PC-3 (cell line): Measurements from ENCODE around the gene CD164L2. TPM values are rescaled to one million over a fixed set of nuclear protein-coding genes. Genes with fewer than 3 reads are reported as not detected.
"Not testable (repeated sequence)": the region's sequence is repeated elsewhere in the genome, so short reads cannot be mapped to it uniquely, and the experiment has no call there.

ENCODE experiments used
- ATAC-seq: fragments of 200-7000 bp; cut with Tn5 transposase; 2 replicates; pipeline ENCODE4 v1.9.1; 2020; ENCODE audit warnings: mild to moderate bottlenecking, moderate library complexity
- BruUV-seq: library from RNA; stranded (reverse); fragments of 400-500 nt; replicated peaks from 2 replicates; lab custom pipeline; 2021; lab: Mats Ljungman, UMichigan
- CTCF ChIA-PET: fragments of 300-600 bp; sonication (Branson Sonifier 250); formaldehyde crosslinking; loops from one replicate; lab custom pipeline; 2022; ENCODE audit warnings: antibody characterized with exemption; lab: Charles Lee
- POLR2A ChIA-PET: fragments of 300-600 bp; sonication (Branson Sonifier 250); formaldehyde crosslinking; loops from one replicate; lab custom pipeline; 2022; ENCODE audit warnings: antibody characterized with exemption; ENCODE audit not compliant: unreplicated experiment; lab: Charles Lee
- DNase-seq: peaks from one replicate; pipeline ENCODE4 v3.0.0-alpha.2; 2015
- H2AFZ ChIP-seq: fragments of 300-600 bp; sonication (generic); 2 replicates; pipeline ENCODE4 v1.6.0; 2016; ENCODE audit warnings: antibody characterized with exemption, low read length
- H3F3A ChIP-seq: fragments of 300-600 bp; sonication (generic); one replicate; pipeline ENCODE4 v1.6.0; 2017; ENCODE audit warnings: antibody characterized with exemption, low read length, control low read depth, mild to moderate bottlenecking; ENCODE audit not compliant: unreplicated experiment
- H3K27ac ChIP-seq: fragments of 300-600 bp; sonication (generic); 2 replicates; pipeline ENCODE4 v1.5.1; 2016; ENCODE audit warnings: mild to moderate bottlenecking, low read length
- H3K27me3 ChIP-seq: fragments of 300-600 bp; sonication (generic); 2 replicates; pipeline ENCODE4 v1.6.1; 2016; ENCODE audit warnings: low read length, mixed read lengths
- H3K36me3 ChIP-seq: fragments of 300-600 bp; sonication (generic); 2 replicates; pipeline ENCODE4 v1.6.1; 2016; ENCODE audit warnings: low read depth, mixed run types, low read length, mixed read lengths
- H3K4me1 ChIP-seq: fragments of 300-600 bp; sonication (generic); 2 replicates; pipeline ENCODE4 v1.5.1; 2016; ENCODE audit warnings: low read length; ENCODE audit not compliant: insufficient read depth
- H3K4me2 ChIP-seq: fragments of 300-600 bp; sonication (generic); 2 replicates; pipeline ENCODE4 v1.6.0; 2016; ENCODE audit warnings: low read length
- H3K4me3 ChIP-seq: fragments of 300-600 bp; sonication (generic); 2 replicates; pipeline ENCODE4 v1.5.1; 2016; ENCODE audit warnings: mild to moderate bottlenecking, low read length, mixed read lengths
- H3K79me2 ChIP-seq: fragments of 300-600 bp; sonication (generic); 2 replicates; pipeline ENCODE4 v1.6.1; 2017; ENCODE audit warnings: low read length, mixed read lengths
- H3K9ac ChIP-seq: fragments of 300-600 bp; sonication (generic); 2 replicates; pipeline ENCODE4 v1.6.0; 2016; ENCODE audit warnings: mild to moderate bottlenecking, low read length
- H3K9me2 ChIP-seq: fragments of 300-600 bp; sonication (generic); replicated peaks from 2 replicates; pipeline ENCODE4 v1.6.1; 2016; ENCODE audit warnings: mixed run types, low read length, mixed read lengths
- H3K9me3 ChIP-seq: fragments of 300-600 bp; sonication (generic); 2 replicates; pipeline ENCODE4 v1.6.1; 2016; ENCODE audit warnings: low read length, mixed read lengths
- H4K20me1 ChIP-seq: fragments of 300-600 bp; sonication (generic); 2 replicates; pipeline ENCODE4 v1.6.1; 2016; ENCODE audit warnings: low read length, mixed read lengths
- EZH2 ChIP-seq: fragments of 300-600 bp; sonication (generic); IDR thresholded peaks from one replicate; pipeline ENCODE4 v1.6.1; 2017; ENCODE audit warnings: antibody characterized with exemption, mild to moderate bottlenecking, low read length; ENCODE audit not compliant: unreplicated experiment
- EZH2phosphoT487 ChIP-seq: fragments of 300-600 bp; sonication (generic); IDR thresholded peaks from 2 replicates; pipeline ENCODE4 v1.6.1; 2018; ENCODE audit warnings: mild to moderate bottlenecking, antibody characterized with exemption, low read length, borderline replicate concordance
- intact Hi-C: fragments of 100-400 bp; cut with micrococcal nuclease; formaldehyde crosslinking; loops from 2 replicates; pipeline ENCODE4 v1.9.0; 2023
- total RNA-seq: library from RNA; depleted of rRNA; stranded (reverse); fragments of >200 nt; gene quantifications from 2 replicates; pipeline ENCODE4 v1.2.3, GENCODE V29; 2014
- TF ChIP-seq, protein P1 (sequence below): fragments of 300-600 bp; sonication (generic); conservative IDR thresholded peaks from 2 replicates; pipeline ENCODE4 v1.5.1; 2017; ENCODE audit warnings: antibody characterized with exemption, low read depth, mild to moderate bottlenecking, low read length

CD164L2 gene
- total RNA-seq, 1 experiment from 2014 or later: 0.47 TPM

DNA sequence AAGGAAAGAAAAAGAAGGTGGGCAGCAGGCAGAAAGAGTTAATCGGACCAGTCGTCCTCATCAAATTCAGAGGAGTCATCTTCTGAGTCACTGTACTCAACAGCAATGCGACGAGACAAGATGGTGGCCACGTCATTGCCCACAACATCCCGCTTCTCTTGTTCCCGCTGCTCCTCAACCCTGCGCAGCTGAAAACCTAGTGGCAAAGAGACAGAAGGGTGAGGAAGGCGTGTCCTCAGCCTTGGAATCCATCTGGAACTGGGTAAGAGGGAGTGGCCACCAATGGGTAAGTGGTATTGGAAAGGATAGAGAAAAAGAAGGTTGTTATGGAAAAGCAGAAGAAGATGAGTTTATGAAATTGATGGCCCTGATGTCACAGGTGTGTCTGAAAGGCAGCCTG is 25.0 kb upstream of the CD164L2 start:
- H3K79me2 ChIP-seq: no peaks in the 10 kb centered on the region
- BruUV-seq: no TSS peak
- CTCF ChIA-PET: no interaction called here
- no peaks in the 10 kb centered on the region for H4K20me1 ChIP-seq
- no peak overlapping the region for H2AFZ ChIP-seq
- no peak overlapping the region for H3K4me3 ChIP-seq
- intact Hi-C loops: no loop called here
- no peaks in the 10 kb centered on the region for H3K27me3 ChIP-seq
- H3K4me1 ChIP-seq: no peaks in the 10 kb centered on the region
- no peak for ATAC-seq
- DNase-seq: no peak
- no peaks in the 10 kb centered on the region for H3K9me2 ChIP-seq
- TF ChIP-seq, protein P1, sequence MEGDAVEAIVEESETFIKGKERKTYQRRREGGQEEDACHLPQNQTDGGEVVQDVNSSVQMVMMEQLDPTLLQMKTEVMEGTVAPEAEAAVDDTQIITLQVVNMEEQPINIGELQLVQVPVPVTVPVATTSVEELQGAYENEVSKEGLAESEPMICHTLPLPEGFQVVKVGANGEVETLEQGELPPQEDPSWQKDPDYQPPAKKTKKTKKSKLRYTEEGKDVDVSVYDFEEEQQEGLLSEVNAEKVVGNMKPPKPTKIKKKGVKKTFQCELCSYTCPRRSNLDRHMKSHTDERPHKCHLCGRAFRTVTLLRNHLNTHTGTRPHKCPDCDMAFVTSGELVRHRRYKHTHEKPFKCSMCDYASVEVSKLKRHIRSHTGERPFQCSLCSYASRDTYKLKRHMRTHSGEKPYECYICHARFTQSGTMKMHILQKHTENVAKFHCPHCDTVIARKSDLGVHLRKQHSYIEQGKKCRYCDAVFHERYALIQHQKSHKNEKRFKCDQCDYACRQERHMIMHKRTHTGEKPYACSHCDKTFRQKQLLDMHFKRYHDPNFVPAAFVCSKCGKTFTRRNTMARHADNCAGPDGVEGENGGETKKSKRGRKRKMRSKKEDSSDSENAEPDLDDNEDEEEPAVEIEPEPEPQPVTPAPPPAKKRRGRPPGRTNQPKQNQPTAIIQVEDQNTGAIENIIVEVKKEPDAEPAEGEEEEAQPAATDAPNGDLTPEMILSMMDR: no peak
- TF ChIP-seq EZH2phosphoT487 (no peak), EZH2 (no peak)
- H3F3A ChIP-seq: no peaks in the 10 kb centered on the region
- no peaks in the 10 kb centered on the region for H3K9me3 ChIP-seq
- peaks cover 44% of the 10 kb centered on the region for H3K36me3 ChIP-seq
- no peak overlapping the region for H3K9ac ChIP-seq
- H3K27ac ChIP-seq: no peak overlapping the region
- no peak overlapping the region for H3K4me2 ChIP-seq
- POLR2A ChIA-PET: no interaction called here

DNA sequence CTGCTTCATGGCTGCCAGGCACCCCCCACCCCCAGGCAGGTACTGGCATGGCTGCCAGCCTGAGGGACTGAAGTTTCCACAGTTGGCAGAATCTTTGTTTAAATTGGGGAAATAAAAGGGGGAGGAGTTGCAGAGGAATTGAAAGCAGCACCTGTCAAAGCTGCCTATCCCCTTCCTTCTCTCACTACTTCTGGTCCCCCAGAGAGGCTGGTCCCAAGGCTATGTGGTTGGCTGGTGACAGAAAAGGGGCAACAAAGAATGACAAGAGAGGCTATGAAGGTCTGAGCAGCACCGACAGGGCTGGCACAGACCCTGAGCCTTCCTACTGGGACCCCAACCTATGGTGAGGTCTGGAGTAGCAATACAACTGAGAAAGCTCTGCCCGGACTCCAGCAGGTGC is 23.7 kb upstream of the CD164L2 start:
- POLR2A ChIA-PET: not testable (repeated sequence)

DNA sequence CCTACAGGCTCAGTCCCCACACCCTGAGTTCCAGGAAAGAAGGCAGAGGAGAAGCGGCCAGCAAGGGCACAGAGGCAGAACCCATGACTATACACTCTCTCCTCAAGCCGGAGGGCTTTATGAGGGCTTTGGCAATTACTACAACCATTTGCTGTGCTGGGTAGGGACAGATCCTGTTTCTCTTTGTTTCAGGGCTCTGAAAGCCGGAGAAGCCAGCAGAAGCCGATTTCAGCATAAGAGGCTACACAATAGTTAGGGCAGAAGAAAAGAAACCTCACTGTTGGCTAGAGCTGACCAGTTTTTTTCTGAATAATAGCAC is 23.2 kb upstream of the CD164L2 start:
- Histone ChIP-seq H4K20me1 (no peaks in the 10 kb centered on the region), H3K79me2 (no peaks in the 10 kb centered on the region), H3K4me1 (no peaks in the 10 kb centered on the region), H3K4me2 (no peak overlapping the region), H3K9me2 (no peaks in the 10 kb centered on the region), H3K27ac (no peak overlapping the region), H3K9ac (no peak overlapping the region), H2AFZ (no peak overlapping the region), H3K9me3 (no peaks in the 10 kb centered on the region), H3F3A (no peaks in the 10 kb centered on the region), H3K4me3 (no peak overlapping the region), H3K27me3 (no peaks in the 10 kb centered on the region), H3K36me3 (peaks cover 28% of the 10 kb centered on the region)
- CTCF ChIA-PET: interaction anchor here (0.6 kb wide), 1 partner anchor 149 kb away, joined by 7 read pairs; no protein-coding TSS in a partner anchor
- TF ChIP-seq, protein P1: no peak
- TF ChIP-seq EZH2phosphoT487 (no peak), EZH2 (no peak)
- ATAC-seq (no peak), DNase-seq (no peak)
- POLR2A ChIA-PET: no interaction called here
- intact Hi-C loops: no loop called here
- no TSS peak for BruUV-seq

More for the DNA sequence above, 23.7 kb upstream of the CD164L2 start:
- H3K27me3 ChIP-seq, intact Hi-C loops, H2AFZ ChIP-seq, DNase-seq, ATAC-seq, H3K9ac ChIP-seq, H3K9me3 ChIP-seq, H3K4me2 ChIP-seq, H4K20me1 ChIP-seq, H3K4me3 ChIP-seq, H3F3A ChIP-seq, H3K27ac ChIP-seq, H3K4me1 ChIP-seq, H3K79me2 ChIP-seq, H3K9me2 ChIP-seq, BruUV-seq: not testable (repeated sequence)
- CTCF ChIA-PET: interaction anchor here (0.6 kb wide), 1 partner anchor 149 kb away, joined by 7 read pairs; no protein-coding TSS in a partner anchor
- H3K36me3 ChIP-seq: peaks cover 30% of the 10 kb centered on the region

DNA sequence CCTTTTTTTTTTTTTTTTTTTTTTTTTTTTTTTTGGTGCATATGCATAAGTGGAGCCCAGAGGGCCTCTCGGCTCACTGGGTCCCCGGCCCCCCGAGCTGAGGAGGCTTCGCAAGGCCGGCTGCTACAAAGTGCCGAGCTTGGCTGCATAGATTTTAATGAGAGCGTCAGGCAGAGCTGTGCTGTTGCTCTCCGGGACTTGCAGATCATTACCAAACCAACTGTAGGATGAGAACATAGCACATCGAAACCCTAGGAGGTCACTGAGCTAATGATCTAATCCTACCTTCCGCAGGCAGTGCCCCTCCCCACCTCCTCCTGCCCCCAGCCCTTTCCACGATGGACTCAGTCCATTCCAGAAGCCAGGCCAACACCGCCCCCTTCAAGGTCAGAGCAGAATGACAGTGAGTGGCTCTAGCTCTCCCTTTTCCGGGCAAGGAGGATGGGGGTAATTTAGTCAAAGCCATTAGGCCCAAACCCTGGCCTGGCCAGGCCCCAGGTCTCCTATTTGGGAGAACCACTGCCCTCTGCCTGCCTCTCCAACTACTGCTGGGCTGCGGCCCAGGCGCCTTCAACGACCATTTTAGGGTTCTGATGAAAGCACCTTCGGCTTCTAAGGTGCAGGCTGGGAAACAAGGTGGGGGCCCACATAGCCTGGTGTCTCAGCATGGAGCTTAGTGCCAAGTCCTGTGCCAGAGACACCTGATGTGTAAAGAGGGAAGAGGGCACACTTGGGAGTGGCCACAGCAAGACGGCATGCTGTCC is 22.6 kb upstream of the CD164L2 start:
- POLR2A ChIA-PET, DNase-seq, H3K27me3 ChIP-seq, H3K9me2 ChIP-seq, H3K9me3 ChIP-seq, H3K27ac ChIP-seq, H3K4me2 ChIP-seq, H3K4me3 ChIP-seq, H3F3A ChIP-seq, H4K20me1 ChIP-seq, BruUV-seq, H3K4me1 ChIP-seq, ATAC-seq, H3K9ac ChIP-seq, H2AFZ ChIP-seq, intact Hi-C loops, H3K79me2 ChIP-seq: not testable (repeated sequence)
- CTCF ChIA-PET: interaction anchor here (0.6 kb wide), 1 partner anchor 150 kb away, joined by 7 read pairs; no protein-coding TSS in a partner anchor
- peaks cover 23% of the 10 kb centered on the region for H3K36me3 ChIP-seq
